DOHH2 (cell line): Measurements from ENCODE around the gene TRPV4.

Experiments used
- EZH2phosphoT487 ChIP-seq: fragments of 200-600 bp; sonication (generic); IDR thresholded peaks from 2 replicates; pipeline ENCODE4 v1.6.1; 2017; ENCODE audit warnings: borderline replicate concordance, mild to moderate bottlenecking, antibody characterized with exemption, low read length, moderate library complexity, mixed read lengths
- TF ChIP-seq, protein P1 (sequence below): fragments of 200-600 bp; sonication (generic); IDR thresholded peaks from one replicate; pipeline ENCODE4 v1.5.1; 2014; ENCODE audit warnings: antibody characterized with exemption, mild to moderate bottlenecking, low read depth, low read length; ENCODE audit not compliant: poor library complexity, severe bottlenecking

DNA sequence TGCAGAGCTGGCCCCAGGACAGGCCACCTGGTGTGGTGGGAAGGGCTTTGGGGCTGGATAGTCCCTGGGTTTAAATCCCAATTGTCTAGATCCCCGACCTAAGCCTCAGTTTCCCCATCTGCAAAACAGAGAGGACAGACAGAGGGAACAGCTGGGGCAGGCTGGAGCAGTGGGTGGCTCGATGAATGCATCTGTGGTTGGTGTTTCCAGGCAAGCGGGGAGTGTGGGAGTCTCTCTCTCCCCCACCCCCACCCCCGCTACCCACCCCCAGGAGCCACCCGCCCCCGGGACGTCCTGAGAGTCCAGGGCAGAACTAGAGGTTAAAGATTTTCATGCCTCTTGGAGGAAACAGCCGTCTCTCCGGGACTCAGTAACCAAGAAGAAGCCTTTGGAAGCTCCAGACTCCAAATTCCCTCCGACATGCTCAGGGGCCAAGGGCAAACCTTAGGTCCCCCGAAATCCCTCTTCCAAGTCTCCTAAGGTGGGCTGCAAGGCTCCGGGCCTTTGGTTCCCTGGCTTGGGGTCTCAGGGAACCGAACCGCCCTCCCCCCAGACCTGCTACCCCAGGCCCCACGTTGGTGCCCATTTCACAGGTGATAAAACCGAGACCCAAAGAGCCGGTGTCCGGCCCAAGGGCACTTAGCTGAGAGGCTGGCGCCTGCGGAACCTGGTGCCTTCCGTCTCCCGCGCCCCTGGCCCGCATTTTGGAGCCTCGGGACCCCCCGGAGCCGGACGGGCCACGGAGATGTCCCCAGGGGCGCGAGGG, 474 bp downstream of the TRPV4 start:
- TF ChIP-seq, protein P1, sequence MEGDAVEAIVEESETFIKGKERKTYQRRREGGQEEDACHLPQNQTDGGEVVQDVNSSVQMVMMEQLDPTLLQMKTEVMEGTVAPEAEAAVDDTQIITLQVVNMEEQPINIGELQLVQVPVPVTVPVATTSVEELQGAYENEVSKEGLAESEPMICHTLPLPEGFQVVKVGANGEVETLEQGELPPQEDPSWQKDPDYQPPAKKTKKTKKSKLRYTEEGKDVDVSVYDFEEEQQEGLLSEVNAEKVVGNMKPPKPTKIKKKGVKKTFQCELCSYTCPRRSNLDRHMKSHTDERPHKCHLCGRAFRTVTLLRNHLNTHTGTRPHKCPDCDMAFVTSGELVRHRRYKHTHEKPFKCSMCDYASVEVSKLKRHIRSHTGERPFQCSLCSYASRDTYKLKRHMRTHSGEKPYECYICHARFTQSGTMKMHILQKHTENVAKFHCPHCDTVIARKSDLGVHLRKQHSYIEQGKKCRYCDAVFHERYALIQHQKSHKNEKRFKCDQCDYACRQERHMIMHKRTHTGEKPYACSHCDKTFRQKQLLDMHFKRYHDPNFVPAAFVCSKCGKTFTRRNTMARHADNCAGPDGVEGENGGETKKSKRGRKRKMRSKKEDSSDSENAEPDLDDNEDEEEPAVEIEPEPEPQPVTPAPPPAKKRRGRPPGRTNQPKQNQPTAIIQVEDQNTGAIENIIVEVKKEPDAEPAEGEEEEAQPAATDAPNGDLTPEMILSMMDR, result no peak
- TF ChIP-seq EZH2phosphoT487, result no peak
